WERI-Rb-1 (cell line): ENCODE results near the gene CORIN.
"Not testable (repeated sequence)": the region's sequence is repeated elsewhere in the genome, so short reads cannot be mapped to it uniquely, and the experiment has no call there.

Source experiments
- DNase-seq: peaks from one replicate; pipeline ENCODE4 v3.0.0-alpha.2; 2020
- H3K27ac ChIP-seq: fragments of 250-450 bp; sonication (Bioruptor Pico); 2 replicates; pipeline ENCODE4 v1.5.1; 2020; ENCODE audit warnings: mild to moderate bottlenecking, moderate library complexity
- H3K27me3 ChIP-seq: fragments of 250-450 bp; sonication (Bioruptor Pico); 2 replicates; pipeline ENCODE4 v1.5.1; 2021; ENCODE audit warnings: mild to moderate bottlenecking, low read depth, moderate library complexity; ENCODE audit not compliant: insufficient read depth, severe bottlenecking
- H3K36me3 ChIP-seq: fragments of 250-450 bp; sonication (Bioruptor Pico); 2 replicates; pipeline ENCODE4 v1.5.1; 2020; ENCODE audit warnings: mild to moderate bottlenecking, moderate library complexity
- H3K4me3 ChIP-seq: 2 replicates; pipeline ENCODE4 v1.5.1; 2011; ENCODE audit warnings: low read depth, mild to moderate bottlenecking, control low read depth, low read length
- H3K9me3 ChIP-seq: fragments of 250-450 bp; sonication (Bioruptor Pico); 2 replicates; pipeline ENCODE4 v1.5.1; 2021; ENCODE audit warnings: mild to moderate bottlenecking, moderate library complexity; ENCODE audit not compliant: severe bottlenecking
- CTCF ChIP-seq: IDR thresholded peaks from 2 replicates; pipeline ENCODE4 v1.5.1; 2011; ENCODE audit warnings: low read depth, mild to moderate bottlenecking, control low read depth, inconsistent platforms, low read length

Gene CORIN

GRCh38 chr4:47763279-47763678 is 74.6 kb downstream of the CORIN start:
- DNase-seq = no peak
- no peak for TF ChIP-seq CTCF
- H3K27me3 ChIP-seq = no peaks in the 10 kb centered on the region
- no peaks in the 10 kb centered on the region for H3K36me3 ChIP-seq
- no peak overlapping the region for H3K27ac ChIP-seq
- H3K9me3 ChIP-seq = peaks cover 3% of the 10 kb centered on the region
- no peak overlapping the region for H3K4me3 ChIP-seq

DNA sequence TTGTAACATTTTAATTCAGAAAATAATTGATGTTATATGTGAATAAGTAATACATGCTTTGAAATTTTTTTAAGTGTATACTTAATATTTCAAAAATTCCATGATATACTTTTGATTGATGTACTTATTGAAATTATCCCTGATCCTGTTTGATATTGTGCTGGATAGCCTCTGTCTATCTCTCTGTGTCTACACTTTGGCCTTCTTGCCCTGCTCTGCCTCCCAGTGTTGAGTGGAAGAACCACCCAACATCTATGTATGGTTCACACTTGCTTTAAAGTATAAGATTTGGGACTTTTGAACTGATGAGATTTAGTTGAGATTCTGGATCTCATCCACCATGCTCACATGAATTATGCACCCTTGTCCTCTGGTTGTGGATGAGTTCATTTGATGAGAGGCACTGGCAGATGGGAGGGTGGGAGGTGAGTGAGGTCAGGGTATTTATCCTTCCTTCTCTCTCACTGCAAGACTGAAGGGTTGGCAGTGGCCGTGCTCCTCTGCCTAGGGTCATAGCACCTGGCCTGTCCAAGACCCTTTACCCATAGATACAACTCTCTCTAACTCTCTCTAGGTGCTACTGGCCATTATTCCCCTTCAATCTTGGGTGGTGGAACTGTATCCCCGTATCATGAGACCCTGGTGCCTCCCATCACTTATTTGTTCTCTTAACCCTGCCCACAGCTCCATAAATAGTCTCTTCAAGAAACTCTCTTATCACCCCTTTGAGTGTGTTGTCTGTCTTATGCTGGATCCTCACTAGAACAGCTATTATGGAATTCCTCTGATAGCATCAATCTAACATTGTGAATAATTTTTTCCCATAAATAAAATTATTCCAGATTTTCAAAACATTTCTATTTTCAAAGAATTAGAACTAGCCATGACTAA is 75.2 kb downstream of the CORIN start:
- Histone ChIP-seq H3K9me3 (peaks cover 3% of the 10 kb centered on the region), H3K36me3 (no peaks in the 10 kb centered on the region), H3K27me3 (no peaks in the 10 kb centered on the region), H3K27ac (no peak overlapping the region), H3K4me3 (no peak overlapping the region)
- TF ChIP-seq CTCF = no peak
- no peak for DNase-seq

DNA sequence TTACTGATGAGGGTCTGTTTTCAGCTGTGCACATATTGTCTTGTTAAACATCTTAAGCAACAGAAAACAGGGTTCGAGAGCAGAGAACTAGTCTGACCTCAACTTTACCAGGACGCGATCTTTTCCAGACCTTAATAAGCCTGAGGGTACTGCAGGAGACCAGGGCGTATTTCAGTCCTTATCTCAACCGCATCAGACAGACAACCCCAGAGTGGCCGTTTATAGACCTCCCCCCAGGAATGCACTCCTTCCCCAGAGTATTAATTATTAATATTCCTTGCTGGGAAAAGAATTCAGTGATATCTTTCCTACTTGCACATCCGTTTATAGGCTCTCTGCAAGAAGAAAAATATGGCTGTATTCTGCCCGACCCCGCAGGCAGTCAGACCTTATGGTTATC is 84.6 kb downstream of the CORIN start:
- not testable (repeated sequence) for DNase-seq

DNA sequence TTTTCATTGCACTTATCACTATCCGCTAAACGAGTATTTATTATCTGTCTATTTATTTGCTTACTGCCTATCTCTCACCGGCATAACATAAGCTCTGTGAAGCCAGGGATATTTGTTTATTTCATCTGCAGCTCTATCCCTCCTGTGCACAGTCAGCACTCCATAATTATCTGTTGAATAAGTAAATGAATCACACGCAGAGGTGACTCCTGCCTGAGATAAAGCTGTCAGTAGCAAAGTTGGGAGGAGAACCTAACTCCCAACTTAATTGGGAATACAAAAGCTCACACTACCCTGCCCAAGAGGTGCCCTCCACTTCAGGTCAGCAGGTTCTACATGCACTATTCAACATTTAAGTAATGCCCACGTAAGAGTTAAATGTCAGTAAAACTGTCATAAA is 85.7 kb downstream of the CORIN start:
- TF ChIP-seq CTCF = no peak
- no peak for DNase-seq
- H3K27me3 ChIP-seq = no peaks in the 10 kb centered on the region

More for the DNA sequence above, 84.6 kb downstream of the CORIN start:
- H3K4me3 ChIP-seq, H3K27ac ChIP-seq, H3K27me3 ChIP-seq, H3K36me3 ChIP-seq: not testable (repeated sequence)
- H3K9me3 ChIP-seq = peaks cover 15% of the 10 kb centered on the region

GRCh38 chr4:47750788-47751187 is 87.1 kb downstream of the CORIN start:
- H3K36me3 ChIP-seq = no peaks in the 10 kb centered on the region
- no peak overlapping the region for H3K27ac ChIP-seq
- peaks cover 15% of the 10 kb centered on the region for H3K9me3 ChIP-seq
- no peak for TF ChIP-seq CTCF
- no peaks in the 10 kb centered on the region for H3K27me3 ChIP-seq
- H3K4me3 ChIP-seq = no peak overlapping the region
- no peak for DNase-seq

More for the DNA sequence above, 85.7 kb downstream of the CORIN start:
- Histone ChIP-seq H3K9me3 (peaks cover 15% of the 10 kb centered on the region), H3K36me3 (no peaks in the 10 kb centered on the region), H3K4me3 (no peak overlapping the region), H3K27ac (no peak overlapping the region)

- Histone ChIP-seq H3K36me3 (no peaks in the 10 kb centered on the region), H3K27me3 (no peaks in the 10 kb centered on the region), H3K9me3 (peaks cover 15% of the 10 kb centered on the region), H3K4me3 (no peak overlapping the region), H3K27ac (no peak overlapping the region)
- DNase-seq = no peak
- no peak for TF ChIP-seq CTCF
Measured at GRCh38 chr4:47749858-47750257, 88.0 kb downstream of the CORIN start.
